WTC11 (cell line): ENCODE measurements around the gene ALDH2.

Source experiments
- ZNF138 ChIP-seq: sonication (generic); formaldehyde crosslinking; conservative IDR thresholded peaks from 2 replicates; pipeline ENCODE4 v1.8.1; 2022; ENCODE audit warnings: mild to moderate bottlenecking, moderate library complexity, missing genetic modification reagents
- TF ChIP-seq, protein P1 (sequence below): sonication (generic); formaldehyde crosslinking; IDR thresholded peaks from 2 replicates; pipeline ENCODE4 v1.8.0; 2022; ENCODE audit warnings: mild to moderate bottlenecking, missing genetic modification reagents
- TF ChIP-seq, protein P2 (sequence below): sonication (generic); formaldehyde crosslinking; IDR thresholded peaks from 2 replicates; pipeline ENCODE4 v1.8.1; 2022; ENCODE audit warnings: low read depth, mild to moderate bottlenecking, moderate library complexity, missing genetic modification reagents, borderline replicate concordance

DNA sequence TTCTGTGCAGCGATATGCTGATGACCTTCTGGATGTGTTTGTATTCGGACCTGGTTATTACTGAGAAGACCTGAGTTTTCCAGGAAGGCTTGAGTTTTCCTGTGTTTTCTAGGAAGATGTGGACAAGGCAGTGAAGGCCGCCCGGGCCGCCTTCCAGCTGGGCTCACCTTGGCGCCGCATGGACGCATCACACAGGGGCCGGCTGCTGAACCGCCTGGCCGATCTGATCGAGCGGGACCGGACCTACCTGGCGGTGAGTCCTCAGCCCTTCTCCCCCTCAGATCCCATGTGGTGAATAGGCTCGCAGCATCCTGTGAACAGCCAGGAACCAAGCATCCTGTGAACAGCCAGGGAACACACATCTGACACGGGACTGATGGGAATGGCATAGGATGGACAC, 16.3 kb downstream of the ALDH2 start:
- TF ChIP-seq ZNF138 (CRISPR knock-in tag): no peak
- TF ChIP-seq, protein P1, sequence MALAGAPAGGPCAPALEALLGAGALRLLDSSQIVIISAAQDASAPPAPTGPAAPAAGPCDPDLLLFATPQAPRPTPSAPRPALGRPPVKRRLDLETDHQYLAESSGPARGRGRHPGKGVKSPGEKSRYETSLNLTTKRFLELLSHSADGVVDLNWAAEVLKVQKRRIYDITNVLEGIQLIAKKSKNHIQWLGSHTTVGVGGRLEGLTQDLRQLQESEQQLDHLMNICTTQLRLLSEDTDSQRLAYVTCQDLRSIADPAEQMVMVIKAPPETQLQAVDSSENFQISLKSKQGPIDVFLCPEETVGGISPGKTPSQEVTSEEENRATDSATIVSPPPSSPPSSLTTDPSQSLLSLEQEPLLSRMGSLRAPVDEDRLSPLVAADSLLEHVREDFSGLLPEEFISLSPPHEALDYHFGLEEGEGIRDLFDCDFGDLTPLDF (CRISPR knock-in tag): no peak
- TF ChIP-seq, protein P2, sequence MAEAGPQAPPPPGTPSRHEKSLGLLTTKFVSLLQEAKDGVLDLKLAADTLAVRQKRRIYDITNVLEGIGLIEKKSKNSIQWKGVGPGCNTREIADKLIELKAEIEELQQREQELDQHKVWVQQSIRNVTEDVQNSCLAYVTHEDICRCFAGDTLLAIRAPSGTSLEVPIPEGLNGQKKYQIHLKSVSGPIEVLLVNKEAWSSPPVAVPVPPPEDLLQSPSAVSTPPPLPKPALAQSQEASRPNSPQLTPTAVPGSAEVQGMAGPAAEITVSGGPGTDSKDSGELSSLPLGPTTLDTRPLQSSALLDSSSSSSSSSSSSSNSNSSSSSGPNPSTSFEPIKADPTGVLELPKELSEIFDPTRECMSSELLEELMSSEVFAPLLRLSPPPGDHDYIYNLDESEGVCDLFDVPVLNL: no peak
